Gastrocnemius medialis (tissue), 4 donors: Measurements from ENCODE around the gene OR1D5. TPM values are rescaled to one million over a fixed set of nuclear protein-coding genes. Genes with fewer than 3 reads are reported as not detected.
A peak's percentile ranks its signal among the peaks of the same experiment; 100 is the strongest.

Source experiments
- ATAC-seq, 2 donors: fragments of 150-250 bp; one replicate each; pipeline ENCODE4 v1.9.1; 2016
- DNase-seq, 2 donors: peaks; one replicate each; pipeline ENCODE4 v3.0.0-alpha.2; 2019
- H3K27ac ChIP-seq, 4 donors: fragments of 200-600 bp; sonication (generic); 1 replicate in 1 of 4; 2 replicates in 3 of 4; pipeline ENCODE4 v1.5.1; 2016 to 2018; ENCODE audit warnings: mild to moderate bottlenecking in 2 of 4, moderate library complexity in 1 of 4
- H3K27me3 ChIP-seq, 3 donors: fragments of 200-600 bp; sonication (generic) in 2 of 3; 1 replicate in 1 of 3; 2 replicates in 2 of 3; pipeline versions ENCODE4 v1.5.1 to v1.6.0; 2016 to 2019; ENCODE audit warnings: mild to moderate bottlenecking in 1 of 3, moderate library complexity in 1 of 3
- H3K36me3 ChIP-seq, 2 donors: fragments of 200-600 bp; sonication (generic) in 1 of 2; one replicate each; pipeline ENCODE4 v1.5.1; 2017 to 2018
- H3K4me1 ChIP-seq, 2 donors: fragments of 200-600 bp; sonication (generic) in 1 of 2; one replicate each; pipeline ENCODE4 v1.5.1; 2016 to 2017; ENCODE audit warnings: mild to moderate bottlenecking in 2 of 2
- H3K4me3 ChIP-seq, 4 donors: fragments of 200-600 bp; sonication (generic) in 3 of 4; 1 replicate in 1 of 4; 2 replicates in 3 of 4; pipeline ENCODE4 v1.5.1; 2016 to 2019; ENCODE audit warnings: mild to moderate bottlenecking in 2 of 4
- H3K9me3 ChIP-seq, 3 donors: fragments of 200-600 bp; sonication (generic) in 2 of 3; 1 replicate in 1 of 3; 2 replicates in 2 of 3; pipeline ENCODE4 v1.5.1; 2016 to 2019
- POLR2A ChIP-seq, 2 donors: fragments of 450-650 bp; IDR thresholded peaks; one replicate each; pipeline ENCODE4 v1.6.1; 2017; ENCODE audit warnings: antibody characterized with exemption in 2 of 2, mild to moderate bottlenecking in 2 of 2, moderate library complexity in 2 of 2
- in situ Hi-C, 4 donors: fragments of 200-750 bp; cut with MboI; loops; one replicate each; pipeline versions ENCODE4 v1.15.0 to v1.8.0; 2017; ENCODE audit warnings: low sequenced_read_pairs in 4 of 4
- intact Hi-C: fragments of 100-400 bp; cut with DNase I; formaldehyde crosslinking; loops from one replicate; pipeline ENCODE4 v1.15.1; 2023; ENCODE audit warnings: low total_unique reads
- total RNA-seq, 4 donors: library from RNA; depleted of rRNA; stranded (reverse); fragments of >200 nt; gene quantifications; one replicate each; pipeline versions ENCODE4 v1.1.0 to v1.2.3, GENCODE V29; 2016
- TF ChIP-seq, protein P1 (sequence below), 5 experiments: fragments of 450-650 bp in 3 of 5; fragments of 200-600 bp in 2 of 5; sonication (generic) in 2 of 5; IDR thresholded peaks in 4 of 5; conservative IDR thresholded peaks in 1 of 5; 1 replicate in 4 of 5; 2 replicates in 1 of 5; pipeline ENCODE4 v1.5.1; 2016 to 2019; ENCODE audit warnings: antibody characterized with exemption in 5 of 5, mild to moderate bottlenecking in 3 of 5, moderate library complexity in 3 of 5

OR1D5 gene
- total RNA-seq, 4 donors from 2014 or later: not detected

DNA sequence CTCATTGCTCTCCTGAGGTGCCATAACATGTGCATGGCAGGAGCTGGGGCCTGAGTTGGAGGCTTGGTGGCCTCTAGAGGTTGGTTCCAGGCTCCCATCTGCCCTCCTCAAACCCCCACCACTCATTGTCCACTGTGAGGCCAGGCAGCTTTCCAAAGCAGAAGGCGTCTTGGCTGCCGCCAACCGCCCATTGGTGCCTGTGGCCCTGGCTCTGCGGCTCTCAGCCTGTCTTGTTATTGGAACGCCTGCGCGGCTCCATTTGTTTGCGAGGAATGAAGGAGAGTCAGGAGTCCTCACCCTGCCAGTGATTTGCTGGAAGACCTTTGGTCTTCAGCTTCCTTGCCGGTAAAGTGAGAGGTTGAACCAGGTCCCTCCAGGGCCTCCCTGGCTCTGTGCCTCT lies 43.6 kb downstream of the OR1D5 start:
- no peak for ATAC-seq
- Histone ChIP-seq H3K4me3 (no peak overlapping the region), H3K4me1 (no peaks in the 10 kb centered on the region), H3K9me3 (peaks cover 0 to 8% (median 0%) of the 10 kb centered on the region in 3 donors), H3K36me3 (no peaks in the 10 kb centered on the region), H3K27ac (no peak overlapping the region), H3K27me3 (no peaks in the 10 kb centered on the region)
- intact Hi-C loops: no loop called here
- no peak for DNase-seq
- in situ Hi-C loops: loop anchor here in 3 of 4 donors (5.0 to 10.0 kb wide), 3 partner anchors 165 to 195 kb away; no protein-coding TSS in a partner anchor
- no peak for TF ChIP-seq POLR2A (IDR thresholded peaks at IDR 0.05)
- TF ChIP-seq, protein P1, sequence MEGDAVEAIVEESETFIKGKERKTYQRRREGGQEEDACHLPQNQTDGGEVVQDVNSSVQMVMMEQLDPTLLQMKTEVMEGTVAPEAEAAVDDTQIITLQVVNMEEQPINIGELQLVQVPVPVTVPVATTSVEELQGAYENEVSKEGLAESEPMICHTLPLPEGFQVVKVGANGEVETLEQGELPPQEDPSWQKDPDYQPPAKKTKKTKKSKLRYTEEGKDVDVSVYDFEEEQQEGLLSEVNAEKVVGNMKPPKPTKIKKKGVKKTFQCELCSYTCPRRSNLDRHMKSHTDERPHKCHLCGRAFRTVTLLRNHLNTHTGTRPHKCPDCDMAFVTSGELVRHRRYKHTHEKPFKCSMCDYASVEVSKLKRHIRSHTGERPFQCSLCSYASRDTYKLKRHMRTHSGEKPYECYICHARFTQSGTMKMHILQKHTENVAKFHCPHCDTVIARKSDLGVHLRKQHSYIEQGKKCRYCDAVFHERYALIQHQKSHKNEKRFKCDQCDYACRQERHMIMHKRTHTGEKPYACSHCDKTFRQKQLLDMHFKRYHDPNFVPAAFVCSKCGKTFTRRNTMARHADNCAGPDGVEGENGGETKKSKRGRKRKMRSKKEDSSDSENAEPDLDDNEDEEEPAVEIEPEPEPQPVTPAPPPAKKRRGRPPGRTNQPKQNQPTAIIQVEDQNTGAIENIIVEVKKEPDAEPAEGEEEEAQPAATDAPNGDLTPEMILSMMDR (IDR thresholded peaks at IDR 0.05 in 4 of 5, conservative IDR thresholded peaks at IDR 0.05 in 1 of 5): no peak

DNA sequence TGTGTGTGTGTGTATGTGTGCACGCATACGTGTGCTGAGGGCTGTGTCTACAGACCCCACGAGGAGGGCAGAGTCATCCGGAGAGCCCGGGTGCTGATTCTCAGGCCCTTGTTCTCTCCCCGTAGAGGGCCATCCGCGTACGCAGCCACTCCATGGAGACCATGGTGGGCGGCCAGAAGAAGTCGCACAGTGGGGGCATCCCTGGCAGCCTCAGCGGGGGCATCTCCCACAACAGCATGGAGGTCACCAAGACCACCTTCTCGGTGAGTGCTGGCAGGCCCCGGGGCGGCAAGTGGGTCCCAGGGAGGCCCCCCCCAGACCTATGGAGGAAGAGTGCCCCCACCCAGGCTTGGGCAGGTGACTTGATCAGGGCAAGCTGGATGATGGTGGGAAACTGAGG lies 45.5 kb downstream of the OR1D5 start:
- Histone ChIP-seq H3K27ac (no peak overlapping the region), H3K4me3 (no peak overlapping the region), H3K36me3 (no peaks in the 10 kb centered on the region), H3K9me3 (peaks cover 0 to 4% (median 0%) of the 10 kb centered on the region in 3 donors), H3K4me1 (no peaks in the 10 kb centered on the region), H3K27me3 (no peaks in the 10 kb centered on the region)
- ATAC-seq (no peak), DNase-seq (no peak)
- TF ChIP-seq POLR2A (IDR thresholded peaks at IDR 0.05): no peak
- TF ChIP-seq, protein P1 (IDR thresholded peaks at IDR 0.05 in 4 of 5, conservative IDR thresholded peaks at IDR 0.05 in 1 of 5): no peak
- in situ Hi-C loops (loop anchor here in 3 of 4 donors (5.0 to 10.0 kb wide), 3 partner anchors 163 to 193 kb away; no protein-coding TSS in a partner anchor), intact Hi-C loops (no loop called here)

DNA sequence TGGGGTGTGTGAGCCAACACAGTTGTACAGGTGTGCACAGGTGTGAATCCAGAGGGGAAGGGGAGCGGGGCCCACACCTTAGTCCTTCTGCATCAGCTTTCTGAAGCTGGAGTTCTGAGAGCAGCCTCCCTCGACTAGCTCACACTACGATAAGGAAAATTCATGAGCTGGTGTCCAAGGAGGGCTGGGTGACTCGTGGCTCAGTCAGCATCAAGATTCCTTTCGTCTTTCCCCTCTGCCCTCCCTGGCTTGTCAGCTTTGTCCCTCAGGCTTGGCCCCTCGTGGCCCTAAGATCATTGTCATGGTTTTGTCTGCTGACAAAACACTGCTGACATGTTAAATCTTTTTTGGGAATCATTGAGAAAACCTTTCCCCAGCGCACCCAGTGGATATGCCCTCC lies 47.5 kb downstream of the OR1D5 start:
- no peaks in the 10 kb centered on the region for H3K27me3 ChIP-seq
- H3K4me1 ChIP-seq: no peaks in the 10 kb centered on the region
- TF ChIP-seq POLR2A (IDR thresholded peaks at IDR 0.05): no peak
- TF ChIP-seq, protein P1 (IDR thresholded peaks at IDR 0.05 in 4 of 5, conservative IDR thresholded peaks at IDR 0.05 in 1 of 5): no peak
- H3K27ac ChIP-seq: no peak overlapping the region
- H3K4me3 ChIP-seq: no peak overlapping the region
- no peaks in the 10 kb centered on the region for H3K36me3 ChIP-seq
- DNase-seq: no peak
- in situ Hi-C loops (loop anchor here in 3 of 4 donors (5.0 to 10.0 kb wide), 3 partner anchors 161 to 191 kb away; no protein-coding TSS in a partner anchor), intact Hi-C loops (loop anchor here (2.0 kb wide), 1 partner anchor 61 kb away; no protein-coding TSS in a partner anchor)
- no peak for ATAC-seq
- H3K9me3 ChIP-seq: no peaks in the 10 kb centered on the region

DNA sequence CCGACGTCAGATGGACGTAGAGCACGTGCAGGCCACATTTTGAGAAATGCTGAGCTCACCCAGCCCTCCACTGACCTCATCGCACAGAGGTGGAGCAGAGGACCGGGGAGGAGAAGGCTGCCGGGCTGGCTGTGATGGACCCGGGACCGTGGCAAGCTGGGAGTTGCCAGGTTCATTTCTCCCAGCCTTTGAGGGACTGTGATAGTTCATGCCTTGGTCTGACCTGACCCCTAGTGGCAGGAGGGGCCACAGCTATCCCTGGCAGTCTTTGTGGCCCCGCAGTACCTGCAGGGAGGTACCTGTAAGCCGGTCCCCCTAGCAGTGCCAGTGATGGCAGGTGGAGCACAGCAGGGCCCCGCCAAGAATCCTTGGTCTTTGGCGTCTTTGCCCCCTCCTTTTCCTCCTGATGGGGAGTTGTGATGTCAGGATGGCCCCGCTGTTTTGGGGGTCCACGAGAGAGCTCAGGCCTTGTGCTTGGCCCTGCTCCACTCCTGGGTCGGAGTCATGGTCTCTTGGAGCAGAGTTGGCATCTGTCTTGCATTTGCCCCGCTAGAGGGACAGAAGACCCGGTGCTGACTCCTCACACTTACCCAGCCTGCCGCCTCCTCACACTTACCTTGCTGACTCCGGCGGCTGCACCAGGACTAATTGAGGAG lies 50.4 kb downstream of the OR1D5 start:
- no peak overlapping the region for H3K27ac ChIP-seq
- H3K27me3 ChIP-seq: no peaks in the 10 kb centered on the region
- in situ Hi-C loops: loop anchor here (5.0 to 10.0 kb wide), 4 partner anchors 158 to 188 kb away; no protein-coding TSS in a partner anchor
- intact Hi-C loops: loop anchor here (1.0 kb wide), 2 partner anchors 165 to 185 kb away; no protein-coding TSS in a partner anchor
- no peak for TF ChIP-seq POLR2A (IDR thresholded peaks at IDR 0.05)
- TF ChIP-seq, protein P1 (IDR thresholded peaks at IDR 0.05 in 4 of 5, conservative IDR thresholded peaks at IDR 0.05 in 1 of 5): peak; percentile 86 to 94 (median 91)
- H3K36me3 ChIP-seq: no peaks in the 10 kb centered on the region
- H3K9me3 ChIP-seq: no peaks in the 10 kb centered on the region
- DNase-seq (peak; percentile 43 to 61), ATAC-seq (peak; percentile 84 to 90)
- H3K4me1 ChIP-seq: no peaks in the 10 kb centered on the region
- no peak overlapping the region for H3K4me3 ChIP-seq

Other genes with a start within 250 kb of the OR1D5 start
- not detected for gene OR1D2, start 40.8 kb upstream of the OR1D5 start, total RNA-seq
- gene OR1G1, start 63.9 kb upstream of the OR1D5 start, total RNA-seq: not detected
- not detected for gene OR1A2, start 133.9 kb upstream of the OR1D5 start, total RNA-seq
- gene OR1A1, start 144.1 kb upstream of the OR1D5 start, total RNA-seq: not detected
- not detected for gene OR3A1, start 234.8 kb upstream of the OR1D5 start, total RNA-seq